B cell (primary cell): ENCODE results near the gene CDC37L1. TPM values are rescaled to one million over a fixed set of nuclear protein-coding genes. Genes with fewer than 3 reads are reported as not detected.
A peak's percentile ranks its signal among the peaks of the same experiment; 100 is the strongest.

Source experiments
- ATAC-seq: fragments of 200-7000 bp; cut with Tn5 transposase; one replicate; pipeline ENCODE4 v1.10.0; 2021; ENCODE audit warnings: low read depth, mild to moderate bottlenecking, moderate number of reproducible peaks, moderate library complexity
- CTCF ChIA-PET: fragments of 350-600 bp; sonication (Branson Sonifier 250); formaldehyde crosslinking; loops from one replicate; lab custom pipeline; 2021; ENCODE audit warnings: antibody characterized with exemption, inconsistent platforms; lab: Charles Lee
- POLR2A ChIA-PET: fragments of 350-600 bp; sonication (Branson Sonifier 250); formaldehyde crosslinking; loops from one replicate; lab custom pipeline; 2021; ENCODE audit warnings: antibody characterized with exemption; lab: Charles Lee
- DNase-seq: peaks from one replicate; pipeline ENCODE4 v3.0.0; 2013
- H2AFZ ChIP-seq: 2 replicates; pipeline ENCODE4 v1.6.1; 2012; ENCODE audit warnings: mild to moderate bottlenecking, low read depth, low read length; ENCODE audit not compliant: insufficient read depth, poor library complexity, severe bottlenecking
- H3K27ac ChIP-seq, 2 donors: 1 replicate in 1 of 2; 2 replicates in 1 of 2; pipeline ENCODE4 v1.5.1; 2012 to 2013; ENCODE audit warnings: low read length in 2 of 2, mild to moderate bottlenecking in 2 of 2, moderate library complexity in 1 of 2
- H3K27me3 ChIP-seq, 4 experiments: fragments of 200-600 bp in 1 of 4; sonication (generic) in 1 of 4; replicated peaks in 1 of 4; 1 replicate in 2 of 4; 2 replicates in 2 of 4; pipeline versions ENCODE4 v1.6.1 to v1.7.0; 2013 to 2016; ENCODE audit warnings: low read length in 3 of 4, mild to moderate bottlenecking in 2 of 4, mixed read lengths in 1 of 4, moderate library complexity in 1 of 4; ENCODE audit not compliant: insufficient read depth in 4 of 4, control insufficient read depth in 3 of 4; ENCODE audit errors: control extremely low read depth in 1 of 4
- H3K36me3 ChIP-seq, 2 experiments: replicated peaks in 1 of 2; 1 replicate in 1 of 2; 2 replicates in 1 of 2; pipeline versions ENCODE4 v1.6.1 to v1.7.1; 2013; ENCODE audit warnings: low read length in 1 of 2; ENCODE audit not compliant: insufficient read depth in 2 of 2, control insufficient read depth in 1 of 2; ENCODE audit errors: control extremely low read depth in 1 of 2, extremely low read depth in 1 of 2
- H3K4me1 ChIP-seq, 2 donors: fragments of 200-600 bp in 1 of 2; sonication (generic) in 1 of 2; 1 replicate in 1 of 2; 2 replicates in 1 of 2; pipeline versions ENCODE4 v1.5.1 to v1.6.1; 2013 to 2017; ENCODE audit warnings: low read length in 2 of 2; ENCODE audit not compliant: control insufficient read depth in 2 of 2, insufficient read depth in 2 of 2
- H3K4me2 ChIP-seq: replicated peaks from 2 replicates; pipeline ENCODE3; 2012; ENCODE audit warnings: mild to moderate bottlenecking, low read depth, low read length; ENCODE audit not compliant: poor library complexity, severe bottlenecking
- H3K4me3 ChIP-seq, 5 experiments: fragments of 200-600 bp in 1 of 5; sonication (generic) in 1 of 5; 1 replicate in 3 of 5; 2 replicates in 2 of 5; pipeline versions ENCODE4 v1.5.1 to v1.7.0; 2011 to 2016; ENCODE audit warnings: low read length in 4 of 5, mild to moderate bottlenecking in 4 of 5, low read depth in 2 of 5, control low read depth in 1 of 5, moderate library complexity in 1 of 5; ENCODE audit not compliant: insufficient read depth in 1 of 5; ENCODE audit errors: control extremely low read depth in 1 of 5, extremely low read depth in 1 of 5
- H3K79me2 ChIP-seq: fragments of 200-600 bp; sonication (generic); one replicate; pipeline ENCODE4 v1.6.0; 2016; ENCODE audit warnings: low read length; ENCODE audit not compliant: control insufficient read depth, insufficient read depth
- H3K9ac ChIP-seq: fragments of 200-600 bp; sonication (generic); 2 replicates; pipeline ENCODE4 v1.6.1; 2017; ENCODE audit warnings: mild to moderate bottlenecking, low read length, moderate library complexity
- H3K9me3 ChIP-seq, 3 donors: one replicate each; pipeline versions ENCODE4 v1.6.1 to v1.7.1; 2013; ENCODE audit warnings: low read length in 2 of 3; ENCODE audit not compliant: control insufficient read depth in 2 of 3, insufficient read depth in 1 of 3; ENCODE audit errors: control extremely low read depth in 1 of 3
- H4K20me1 ChIP-seq: 2 replicates; pipeline ENCODE4 v1.6.0; 2012; ENCODE audit warnings: mild to moderate bottlenecking, low read length; ENCODE audit not compliant: insufficient read depth, control insufficient read depth, poor library complexity, severe bottlenecking
- H3K27ac Mint-ChIP-seq: one replicate; pipeline ENCODE4 v1.8.0; 2021; ENCODE audit warnings: mixed read lengths
- H3K27me3 Mint-ChIP-seq: one replicate; pipeline ENCODE4 v1.8.0; 2021; ENCODE audit warnings: mixed read lengths
- H3K4me1 Mint-ChIP-seq: one replicate; pipeline ENCODE4 v1.8.0; 2021; ENCODE audit warnings: mixed read lengths
- H3K4me3 Mint-ChIP-seq: one replicate; pipeline ENCODE4 v1.8.0; 2021; ENCODE audit warnings: mixed read lengths
- H3K9me3 Mint-ChIP-seq: one replicate; pipeline ENCODE4 v1.8.0; 2022; ENCODE audit warnings: mixed read lengths; ENCODE audit not compliant: insufficient read depth
- CTCF ChIP-seq: fragments of 200-600 bp; IDR thresholded peaks from one replicate; pipeline ENCODE4 v1.8.0; 2022; ENCODE audit warnings: antibody characterized with exemption, mild to moderate bottlenecking
- EZH2 ChIP-seq: IDR thresholded peaks from 2 replicates; pipeline ENCODE4 v1.6.1; 2012; ENCODE audit warnings: borderline replicate concordance, low read depth, mild to moderate bottlenecking, moderate library complexity, low read length; ENCODE audit not compliant: insufficient read depth, poor library complexity, severe bottlenecking
- WGBS: methylation state at CpG from one replicate; pipeline ENCODE4 v1.1.5; 2013; ENCODE audit warnings: missing lambda C conversion rate; ENCODE audit not compliant: insufficient coverage; 5-methylcytosine and 5-hydroxymethylcytosine counted together
- intact Hi-C: fragments of 100-400 bp; cut with micrococcal nuclease; formaldehyde crosslinking; loops from one replicate; pipeline ENCODE4 v1.10.0; 2022
- polyA plus RNA-seq: library from polyadenylated mRNA; depleted of rRNA; stranded (reverse); fragments of >200 nt; gene quantifications from 2 replicates; pipeline ENCODE4 v1.2.3, GENCODE V29; 2012
- total RNA-seq, 2 donors: library from RNA; stranded (reverse); fragments of 120-200 nt in 1 of 2; gene quantifications; 1 replicate in 1 of 2; 2 replicates in 1 of 2; pipeline versions ENCODE4 v1.2.3 to v1.2.4, GENCODE V29; 2013 to 2022

CDC37L1 gene
- total and polyA plus RNA-seq, 2 donors (not counting 1 experiment from before 2014, with no cell fraction given) = 3.0 to 16.0 TPM

GRCh38 chr9:4665357-4665756 lies 14.0 kb upstream of the CDC37L1 start:
- no peak overlapping the region for H3K27ac ChIP-seq
- H3K4me2 ChIP-seq = no peak overlapping the region

More at GRCh38 chr9:4665357-4665756, 14.0 kb upstream of the CDC37L1 start:
- H3K9ac ChIP-seq = no peak overlapping the region
- DNase-seq = no peak
- no peaks in the 10 kb centered on the region for H4K20me1 ChIP-seq
- intact Hi-C loops = no loop called here
- no peak for ATAC-seq
- no peak overlapping the region for H3K4me3 ChIP-seq
- Mint-ChIP-seq H3K4me3 (peak overlapping the region; percentile 26), H3K9me3 (no peaks in the 10 kb centered on the region), H3K27me3 (peaks cover 16% of the 10 kb centered on the region), H3K4me1 (peaks cover 49% of the 10 kb centered on the region), H3K27ac (no peak overlapping the region)
- WGBS = 100% methylated on average over 1 of the region's 2 CpGs
- H3K27me3 ChIP-seq = peaks cover 0 to 16% (median 12%) of the 10 kb centered on the region in 4 experiments
- TF ChIP-seq CTCF (no peak), EZH2 (no peak)
- ChIA-PET POLR2A (interaction anchor here (1.0 to 1.1 kb wide), 2 partner anchors 12 to 19 kb away, joined by 3 read pairs; no protein-coding TSS in a partner anchor), CTCF (interaction anchor here (1.0 kb wide), 1 partner anchor 94 kb away, joined by 4 read pairs; no protein-coding TSS in a partner anchor)
- no peaks in the 10 kb centered on the region for H3K79me2 ChIP-seq
- peaks cover 0 to 2% (median 0%) of the 10 kb centered on the region in 3 donors for H3K9me3 ChIP-seq
- H3K36me3 ChIP-seq = no peaks in the 10 kb centered on the region
- peaks cover 48 to 50% of the 10 kb centered on the region in 2 donors for H3K4me1 ChIP-seq
- H2AFZ ChIP-seq = no peak overlapping the region
